NCI-H2196 treated with DMSO at 0.1 percent for 48 hours (cell line): ENCODE results near the gene ABLIM2.
A peak's percentile ranks its signal among the peaks of the same experiment; 100 is the strongest.

Source experiments
- DNase-seq: peaks from one replicate; lab custom pipeline; 2025; ENCODE audit not compliant: unreplicated experiment; lab: John Stamatoyannopoulos, UW

Gene ABLIM2

GRCh38 chr4:8033067-8033755 is 125.4 kb downstream of the ABLIM2 start:
- DNase-seq = no peak

- DNase-seq = no peak
Measured at GRCh38 chr4:8032381-8032780, 126.2 kb downstream of the ABLIM2 start.

GRCh38 chr4:8030121-8030781 is 128.4 kb downstream of the ABLIM2 start:
- DNase-seq = no peak

GRCh38 chr4:8029689-8030088 is 128.9 kb downstream of the ABLIM2 start:
- DNase-seq = no peak

GRCh38 chr4:8028884-8029568 is 129.6 kb downstream of the ABLIM2 start:
- DNase-seq = no peak

GRCh38 chr4:8028368-8028767 is 130.2 kb downstream of the ABLIM2 start:
- no peak for DNase-seq

- no peak for DNase-seq
Measured at GRCh38 chr4:8026453-8026852, 132.2 kb downstream of the ABLIM2 start.

GRCh38 chr4:8025668-8026067 is 132.9 kb downstream of the ABLIM2 start:
- no peak for DNase-seq

- DNase-seq = no peak
Measured at GRCh38 chr4:8024073-8024786, 134.4 kb downstream of the ABLIM2 start.

- no peak for DNase-seq
Measured at GRCh38 chr4:8023696-8024033, 134.9 kb downstream of the ABLIM2 start.

GRCh38 chr4:8022767-8023695 is 135.6 kb downstream of the ABLIM2 start:
- DNase-seq = no peak

GRCh38 chr4:8021796-8022195 is 136.8 kb downstream of the ABLIM2 start:
- no peak for DNase-seq

GRCh38 chr4:8019396-8020365 is 138.9 kb downstream of the ABLIM2 start:
- DNase-seq = no peak

- no peak for DNase-seq
Measured at GRCh38 chr4:8016527-8016926, 142.1 kb downstream of the ABLIM2 start.

- DNase-seq = no peak
Measured at GRCh38 chr4:8015512-8015911, 143.1 kb downstream of the ABLIM2 start.

GRCh38 chr4:8013976-8014726 is 144.5 kb downstream of the ABLIM2 start:
- no peak for DNase-seq

- DNase-seq = no peak
Measured at GRCh38 chr4:8012517-8012916, 146.1 kb downstream of the ABLIM2 start.

GRCh38 chr4:8010618-8011017 is 148.0 kb downstream of the ABLIM2 start:
- DNase-seq = peak; percentile 87
